Tibial artery (tissue), 4 donors: ENCODE results near the gene LTB4R2.
"Not testable (repeated sequence)": the region's sequence is repeated elsewhere in the genome, so short reads cannot be mapped to it uniquely, and the experiment has no call there.

Experiments
- DNase-seq, 2 donors: peaks; one replicate each; pipeline ENCODE4 v3.0.0-alpha.2; 2019
- H3K27ac ChIP-seq, 2 donors: fragments of 200-600 bp; sonication (generic) in 1 of 2; 1 replicate in 1 of 2; 2 replicates in 1 of 2; pipeline ENCODE4 v1.5.1; 2018 to 2019; ENCODE audit warnings: mild to moderate bottlenecking in 1 of 2
- H3K27me3 ChIP-seq, 2 donors: fragments of 200-600 bp; sonication (generic) in 1 of 2; one replicate each; pipeline versions ENCODE4 v1.5.1 to v1.6.0; 2016 to 2019
- H3K36me3 ChIP-seq, 3 donors: fragments of 200-600 bp; sonication (generic) in 2 of 3; one replicate each; pipeline ENCODE4 v1.5.1; 2016 to 2019; ENCODE audit warnings: mild to moderate bottlenecking in 2 of 3
- H3K4me1 ChIP-seq, 4 donors: fragments of 200-600 bp; sonication (generic) in 2 of 4; 1 replicate in 3 of 4; 2 replicates in 1 of 4; pipeline ENCODE4 v1.5.1; 2016 to 2019
- H3K4me3 ChIP-seq, 2 donors: fragments of 200-600 bp; sonication (generic) in 1 of 2; 1 replicate in 1 of 2; 2 replicates in 1 of 2; pipeline ENCODE4 v1.5.1; 2018 to 2019; ENCODE audit warnings: mild to moderate bottlenecking in 2 of 2
- H3K9me3 ChIP-seq, 3 donors: fragments of 200-600 bp; sonication (generic) in 1 of 3; one replicate each; pipeline ENCODE4 v1.5.1; 2016 to 2019
- intact Hi-C: fragments of 100-400 bp; cut with DNase I; formaldehyde crosslinking; loops from one replicate; pipeline ENCODE4 v1.15.0; 2023; ENCODE audit warnings: low total_unique reads
- TF ChIP-seq, protein P1 (sequence below), 2 experiments: fragments of 200-600 bp in 1 of 2; fragments of 450-650 bp in 1 of 2; IDR thresholded peaks; one replicate each; pipeline ENCODE4 v1.5.1; 2017 to 2019; ENCODE audit warnings: antibody characterized with exemption in 2 of 2, mild to moderate bottlenecking in 1 of 2, moderate library complexity in 1 of 2

LTB4R2 gene

DNA sequence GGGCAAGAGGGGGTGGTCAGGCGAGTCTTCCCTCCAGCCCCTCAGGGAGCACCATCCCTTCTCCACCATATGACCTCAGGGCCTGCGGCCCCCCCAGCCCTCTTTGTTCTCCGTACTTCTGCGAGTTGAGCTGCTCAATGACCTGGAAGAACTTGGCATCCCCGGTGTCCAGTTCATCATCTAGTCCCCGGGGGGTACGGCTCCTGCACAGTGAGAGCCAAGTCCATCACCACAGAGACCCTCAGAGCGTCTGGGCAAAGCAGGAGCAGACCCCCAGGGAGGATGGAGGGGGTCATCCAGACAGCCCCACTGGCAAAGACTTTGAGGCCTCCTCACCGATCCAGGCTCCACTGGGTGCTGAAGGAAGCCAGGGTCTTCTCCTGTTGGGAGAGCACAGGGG, 16.0 kb downstream of the LTB4R2 start:
- Histone ChIP-seq H3K9me3 (no peaks in the 10 kb centered on the region), H3K27me3 (peaks cover 0 to 7% of the 10 kb centered on the region in 2 donors), H3K27ac (no peak overlapping the region), H3K36me3 (no peaks in the 10 kb centered on the region), H3K4me1 (no peaks in the 10 kb centered on the region), H3K4me3 (no peak overlapping the region)
- DNase-seq: no peak
- intact Hi-C loops: no loop called here
- TF ChIP-seq, protein P1, sequence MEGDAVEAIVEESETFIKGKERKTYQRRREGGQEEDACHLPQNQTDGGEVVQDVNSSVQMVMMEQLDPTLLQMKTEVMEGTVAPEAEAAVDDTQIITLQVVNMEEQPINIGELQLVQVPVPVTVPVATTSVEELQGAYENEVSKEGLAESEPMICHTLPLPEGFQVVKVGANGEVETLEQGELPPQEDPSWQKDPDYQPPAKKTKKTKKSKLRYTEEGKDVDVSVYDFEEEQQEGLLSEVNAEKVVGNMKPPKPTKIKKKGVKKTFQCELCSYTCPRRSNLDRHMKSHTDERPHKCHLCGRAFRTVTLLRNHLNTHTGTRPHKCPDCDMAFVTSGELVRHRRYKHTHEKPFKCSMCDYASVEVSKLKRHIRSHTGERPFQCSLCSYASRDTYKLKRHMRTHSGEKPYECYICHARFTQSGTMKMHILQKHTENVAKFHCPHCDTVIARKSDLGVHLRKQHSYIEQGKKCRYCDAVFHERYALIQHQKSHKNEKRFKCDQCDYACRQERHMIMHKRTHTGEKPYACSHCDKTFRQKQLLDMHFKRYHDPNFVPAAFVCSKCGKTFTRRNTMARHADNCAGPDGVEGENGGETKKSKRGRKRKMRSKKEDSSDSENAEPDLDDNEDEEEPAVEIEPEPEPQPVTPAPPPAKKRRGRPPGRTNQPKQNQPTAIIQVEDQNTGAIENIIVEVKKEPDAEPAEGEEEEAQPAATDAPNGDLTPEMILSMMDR (IDR thresholded peaks at IDR 0.05): no peak

DNA sequence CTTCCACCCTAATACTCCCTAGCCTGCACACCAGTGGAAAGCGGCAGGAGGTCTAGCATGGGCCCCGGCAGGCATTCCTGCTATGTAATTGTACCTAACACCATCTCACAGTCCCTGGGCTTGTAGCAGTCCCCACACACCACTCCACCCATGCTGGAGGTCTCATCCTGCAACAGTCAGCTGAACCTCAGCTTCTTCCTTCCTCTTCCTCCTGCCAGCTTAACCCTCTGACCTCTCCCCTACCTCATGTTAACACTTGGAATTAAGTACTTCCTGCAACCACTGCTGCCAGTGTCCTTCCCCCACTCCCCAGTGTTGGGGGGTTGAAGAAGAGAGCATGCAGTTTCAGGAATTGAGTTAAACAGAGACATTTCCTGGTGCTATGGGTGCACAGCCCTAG, 17.4 kb downstream of the LTB4R2 start:
- intact Hi-C loops: no loop called here
- TF ChIP-seq, protein P1 (IDR thresholded peaks at IDR 0.05): no peak
- peaks cover 0 to 7% of the 10 kb centered on the region in 2 donors for H3K27me3 ChIP-seq
- H3K4me3 ChIP-seq: no peak overlapping the region
- H3K27ac ChIP-seq: no peak overlapping the region
- H3K9me3 ChIP-seq: no peaks in the 10 kb centered on the region
- no peaks in the 10 kb centered on the region for H3K36me3 ChIP-seq
- DNase-seq: no peak
- peaks cover 0 to 8% (median 4%) of the 10 kb centered on the region in 4 donors for H3K4me1 ChIP-seq

DNA sequence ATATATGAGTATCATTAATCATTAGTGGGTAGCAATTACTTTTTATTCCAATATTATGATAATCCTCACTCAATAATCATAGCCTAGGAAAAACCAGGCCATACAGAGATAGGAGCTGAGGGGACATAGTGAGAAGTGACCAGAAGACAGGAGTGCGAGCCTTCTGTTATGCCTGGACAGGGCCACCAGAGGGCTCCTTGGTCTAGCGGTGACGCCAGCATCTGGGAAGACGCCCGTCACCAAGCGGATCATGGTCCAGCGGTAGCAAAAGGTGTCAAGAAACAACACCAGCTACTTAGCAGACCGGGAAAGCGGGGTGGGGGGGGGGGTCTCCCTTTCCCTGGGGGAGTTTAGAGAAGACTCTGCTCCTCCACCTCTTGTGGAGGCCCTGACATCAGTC, 18.0 kb downstream of the LTB4R2 start:
- H3K36me3 ChIP-seq, intact Hi-C loops, H3K27me3 ChIP-seq, H3K4me3 ChIP-seq, H3K9me3 ChIP-seq, H3K27ac ChIP-seq: not testable (repeated sequence)
- TF ChIP-seq, protein P1 (IDR thresholded peaks at IDR 0.05): peak; percentile 58 to 73
- peaks cover 0 to 14% (median 10%) of the 10 kb centered on the region in 4 donors for H3K4me1 ChIP-seq
- DNase-seq: peak in 1 of 2 donors; percentile 56

DNA sequence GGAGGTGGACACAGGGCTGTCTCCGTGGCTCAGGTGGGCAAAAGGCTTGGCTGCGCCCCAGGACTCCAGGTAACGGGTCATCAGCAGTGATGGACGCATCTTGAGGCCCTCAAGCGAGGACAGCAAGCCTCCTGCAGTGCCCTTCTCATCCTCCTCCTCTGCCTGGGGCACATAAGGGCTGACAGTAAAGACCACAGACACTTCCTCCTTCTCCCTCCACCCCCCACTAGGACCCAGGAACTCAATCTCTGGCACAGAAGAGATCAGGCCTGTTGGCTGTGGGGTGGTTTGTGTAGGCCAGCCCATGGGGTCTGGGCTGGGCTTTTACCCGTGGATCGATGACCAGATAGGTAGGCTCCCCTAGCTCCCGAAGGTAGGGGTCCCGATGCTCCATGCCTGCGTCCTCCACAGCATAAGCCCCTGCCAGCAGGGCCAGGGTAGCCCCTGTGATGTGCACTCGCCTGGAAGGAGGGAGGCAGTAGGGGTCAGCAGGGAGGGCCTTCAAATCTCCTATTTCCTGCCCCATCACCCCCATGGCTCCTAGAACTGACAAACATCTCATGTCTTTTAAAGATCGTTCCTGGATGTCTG, 19.2 kb downstream of the LTB4R2 start:
- peaks cover 0 to 27% (median 18%) of the 10 kb centered on the region in 4 donors for H3K4me1 ChIP-seq
- peaks cover under 1 to 19% of the 10 kb centered on the region in 2 donors for H3K27me3 ChIP-seq
- intact Hi-C loops: no loop called here
- DNase-seq: no peak
- H3K9me3 ChIP-seq: no peaks in the 10 kb centered on the region
- no peak overlapping the region for H3K27ac ChIP-seq
- TF ChIP-seq, protein P1 (IDR thresholded peaks at IDR 0.05): no peak
- no peak overlapping the region for H3K4me3 ChIP-seq
- no peaks in the 10 kb centered on the region for H3K36me3 ChIP-seq

DNA sequence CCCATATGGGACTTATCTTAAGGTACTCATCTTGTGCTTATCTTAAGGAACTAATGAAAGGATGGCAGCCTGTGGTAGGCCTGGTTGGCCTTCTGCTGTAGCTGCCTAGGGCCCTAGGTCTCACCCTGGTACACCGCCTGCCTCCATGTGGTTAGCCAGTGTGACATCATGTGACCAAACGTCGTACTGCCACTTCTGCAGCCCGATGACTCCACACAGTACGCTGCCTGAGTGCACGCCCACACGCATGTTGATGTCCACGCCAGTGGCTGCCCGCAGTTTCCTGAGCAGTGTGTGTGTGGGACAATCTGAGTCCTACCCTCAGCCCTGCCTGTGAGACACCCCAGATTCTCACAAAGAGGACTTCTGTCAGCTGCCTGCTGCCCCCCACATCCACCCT, 19.8 kb downstream of the LTB4R2 start:
- peaks cover 0 to 32% (median 24%) of the 10 kb centered on the region in 4 donors for H3K4me1 ChIP-seq
- TF ChIP-seq, protein P1 (IDR thresholded peaks at IDR 0.05): no peak
- H3K27ac ChIP-seq: no peak overlapping the region
- no peaks in the 10 kb centered on the region for H3K36me3 ChIP-seq
- H3K27me3 ChIP-seq: peaks cover 6 to 25% of the 10 kb centered on the region in 2 donors
- H3K4me3 ChIP-seq: no peak overlapping the region
- H3K9me3 ChIP-seq: no peaks in the 10 kb centered on the region
- DNase-seq: peak in 1 of 2 donors; percentile 57
- intact Hi-C loops: no loop called here
